OCI-LY7 (cell line): ENCODE results near the gene MGAT4C. TPM values are rescaled to one million over a fixed set of nuclear protein-coding genes. Genes with fewer than 3 reads are reported as not detected.

Experiments
- BruUV-seq: library from RNA; stranded (reverse); fragments of 400-500 nt; replicated peaks from 2 replicates; lab custom pipeline; 2021; lab: Mats Ljungman, UMichigan
- CTCF ChIA-PET: fragments of 300-600 bp; sonication (Branson Sonifier 250); formaldehyde crosslinking; loops from one replicate; lab custom pipeline; 2022; ENCODE audit warnings: antibody characterized with exemption; ENCODE audit not compliant: unreplicated experiment; lab: Charles Lee
- POLR2A ChIA-PET: fragments of 300-600 bp; sonication (Branson Sonifier 250); formaldehyde crosslinking; loops from one replicate; lab custom pipeline; 2022; ENCODE audit warnings: antibody characterized with exemption; lab: Charles Lee
- DNase-seq: peaks from one replicate; pipeline ENCODE4 v3.0.0-alpha.2; 2015; ENCODE audit warnings: low spot score
- H2AFZ ChIP-seq: fragments of 200-600 bp; sonication (generic), shearing (Covaris generic); 2 replicates; pipeline ENCODE4 v1.6.1; 2014; ENCODE audit warnings: mild to moderate bottlenecking, antibody characterized with exemption, low read length, moderate library complexity
- H3K27ac ChIP-seq: fragments of 200-600 bp; sonication (generic); 2 replicates; pipeline ENCODE4 v1.5.1; 2014; ENCODE audit warnings: mixed run types, low read depth, mild to moderate bottlenecking, moderate library complexity, low read length, inconsistent platforms; ENCODE audit not compliant: poor library complexity, severe bottlenecking
- H3K36me3 ChIP-seq: fragments of 200-600 bp; sonication (generic); 2 replicates; pipeline ENCODE4 v1.6.1; 2014; ENCODE audit warnings: mild to moderate bottlenecking, antibody characterized with exemption, low read length, moderate library complexity, mixed read lengths; ENCODE audit not compliant: insufficient read depth
- H3K4me1 ChIP-seq: fragments of 200-600 bp; sonication (generic); 2 replicates; pipeline ENCODE4 v1.5.1; 2014; ENCODE audit warnings: mild to moderate bottlenecking, low read length; ENCODE audit not compliant: insufficient read depth, poor library complexity, severe bottlenecking
- H3K4me2 ChIP-seq: fragments of 200-600 bp; sonication (generic); 2 replicates; pipeline ENCODE4 v1.6.1; 2014; ENCODE audit warnings: mild to moderate bottlenecking, low read length
- H3K4me3 ChIP-seq: fragments of 200-600 bp; sonication (generic); 2 replicates; pipeline ENCODE4 v1.5.1; 2014; ENCODE audit warnings: mild to moderate bottlenecking, low read depth, low read length; ENCODE audit not compliant: poor library complexity, severe bottlenecking
- H3K79me2 ChIP-seq: fragments of 200-600 bp; sonication (generic); 2 replicates; pipeline ENCODE4 v1.6.1; 2016; ENCODE audit warnings: low read depth, mild to moderate bottlenecking, low read length, moderate library complexity, mixed read lengths; ENCODE audit not compliant: insufficient read depth
- H3K9me2 ChIP-seq: fragments of 200-600 bp; sonication (generic); 2 replicates; pipeline ENCODE4 v1.6.1; 2016; ENCODE audit warnings: mild to moderate bottlenecking, low read length, mixed read lengths; ENCODE audit not compliant: insufficient read depth
- H3K9me3 ChIP-seq: fragments of 200-600 bp; sonication (generic); 2 replicates; pipeline ENCODE4 v1.6.1; 2014; ENCODE audit warnings: mild to moderate bottlenecking, mixed run types, low read length, mixed read lengths
- H4K20me1 ChIP-seq: fragments of 200-600 bp; sonication (generic); 2 replicates; pipeline ENCODE4 v1.6.1; 2014; ENCODE audit warnings: mild to moderate bottlenecking, antibody characterized with exemption, low read length, moderate library complexity, mixed read lengths; ENCODE audit not compliant: insufficient read depth
- CTCF ChIP-seq: fragments of 200-600 bp; sonication (generic); conservative IDR thresholded peaks from 2 replicates; pipeline ENCODE4 v1.5.1; 2014; ENCODE audit warnings: mild to moderate bottlenecking, antibody characterized with exemption, low read length, moderate library complexity, mixed read lengths
- EZH2phosphoT487 ChIP-seq: fragments of 200-600 bp; sonication (generic); IDR thresholded peaks from 2 replicates; pipeline ENCODE4 v1.6.1; 2018; ENCODE audit warnings: low read depth, borderline replicate concordance, mild to moderate bottlenecking, mixed run types, antibody characterized with exemption, low read length, moderate library complexity, mixed read lengths
- intact Hi-C: fragments of 100-400 bp; cut with micrococcal nuclease; formaldehyde crosslinking; loops from one replicate; pipeline ENCODE4 v1.10.0; 2022; ENCODE audit not compliant: unreplicated experiment
- total RNA-seq, 2 experiments: library from RNA; depleted of rRNA in 1 of 2; stranded (reverse); fragments of >200 nt in 1 of 2; shearing (Covaris generic) in 1 of 2; gene quantifications; 2 replicates each; pipeline ENCODE4 v1.2.3, GENCODE V29; 2014 to 2022

MGAT4C gene
- total RNA-seq, 2 experiments from 2014 or later = not detected

GRCh38 chr12:86226481-86226880, 29.7 kb downstream of the MGAT4C start:
- no peak overlapping the region for H3K4me2 ChIP-seq
- no peaks in the 10 kb centered on the region for H3K36me3 ChIP-seq
- TF ChIP-seq CTCF (no peak), EZH2phosphoT487 (no peak)
- no peaks in the 10 kb centered on the region for H3K4me1 ChIP-seq
- no TSS peak for BruUV-seq
- DNase-seq = no peak
- intact Hi-C loops = no loop called here
- H3K4me3 ChIP-seq = no peak overlapping the region
- no peaks in the 10 kb centered on the region for H3K9me3 ChIP-seq
- no peak overlapping the region for H2AFZ ChIP-seq
- no peak overlapping the region for H3K27ac ChIP-seq
- POLR2A ChIA-PET = no interaction called here
- no peaks in the 10 kb centered on the region for H3K79me2 ChIP-seq
- no peaks in the 10 kb centered on the region for H3K9me2 ChIP-seq
- CTCF ChIA-PET = no interaction called here
- no peaks in the 10 kb centered on the region for H4K20me1 ChIP-seq

DNA sequence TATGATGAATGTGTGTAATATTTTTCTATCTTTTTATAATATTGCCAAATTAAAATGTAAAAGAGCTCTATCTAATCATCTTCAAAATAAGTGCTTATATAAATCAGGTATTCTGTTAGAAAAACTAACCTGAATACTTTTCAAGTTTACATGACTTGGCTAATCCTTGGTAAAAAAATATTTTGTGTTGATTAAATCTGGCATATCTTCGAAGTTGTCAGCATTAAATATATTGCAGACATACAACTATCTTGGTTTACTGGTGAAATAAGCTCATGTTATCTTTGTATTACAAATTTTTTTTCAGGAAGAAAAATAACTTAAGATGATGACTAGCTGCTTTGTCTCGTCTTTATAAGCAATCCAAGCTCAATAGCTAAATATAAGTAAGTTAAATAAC, 39.6 kb downstream of the MGAT4C start:
- ChIA-PET POLR2A (interaction anchor here (0.7 to 0.8 kb wide), 2 partner anchors 10 to 13 kb away, joined by 3 read pairs; no protein-coding TSS in a partner anchor), CTCF (no interaction called here)
- H3K9me3 ChIP-seq = no peaks in the 10 kb centered on the region
- no peak overlapping the region for H3K4me2 ChIP-seq
- H3K4me1 ChIP-seq = no peaks in the 10 kb centered on the region
- intact Hi-C loops = no loop called here
- no peak for DNase-seq
- H3K27ac ChIP-seq = no peak overlapping the region
- BruUV-seq = no TSS peak
- H2AFZ ChIP-seq = no peak overlapping the region
- TF ChIP-seq CTCF = no peak
- no peak for TF ChIP-seq EZH2phosphoT487
- H4K20me1 ChIP-seq = no peaks in the 10 kb centered on the region
- no peaks in the 10 kb centered on the region for H3K9me2 ChIP-seq
- H3K79me2 ChIP-seq = no peaks in the 10 kb centered on the region
- H3K36me3 ChIP-seq = no peaks in the 10 kb centered on the region
- no peak overlapping the region for H3K4me3 ChIP-seq

- no peaks in the 10 kb centered on the region for H3K36me3 ChIP-seq
- H3K9me3 ChIP-seq = no peaks in the 10 kb centered on the region
- no peak overlapping the region for H3K27ac ChIP-seq
- no peaks in the 10 kb centered on the region for H3K9me2 ChIP-seq
- H3K79me2 ChIP-seq = no peaks in the 10 kb centered on the region
- H3K4me2 ChIP-seq = no peak overlapping the region
- H3K4me3 ChIP-seq = no peak overlapping the region
- H4K20me1 ChIP-seq = no peaks in the 10 kb centered on the region
- no peaks in the 10 kb centered on the region for H3K4me1 ChIP-seq
- ChIA-PET CTCF (no interaction called here), POLR2A (no interaction called here)
- H2AFZ ChIP-seq = no peak overlapping the region
- BruUV-seq = no TSS peak
- intact Hi-C loops = no loop called here
- no peak for TF ChIP-seq EZH2phosphoT487
- no peak for DNase-seq
Measured at GRCh38 chr12:86213012-86213411, 43.2 kb downstream of the MGAT4C start.
